ENCODE data around the gene EFNA3.

Gene EFNA3

DNA sequence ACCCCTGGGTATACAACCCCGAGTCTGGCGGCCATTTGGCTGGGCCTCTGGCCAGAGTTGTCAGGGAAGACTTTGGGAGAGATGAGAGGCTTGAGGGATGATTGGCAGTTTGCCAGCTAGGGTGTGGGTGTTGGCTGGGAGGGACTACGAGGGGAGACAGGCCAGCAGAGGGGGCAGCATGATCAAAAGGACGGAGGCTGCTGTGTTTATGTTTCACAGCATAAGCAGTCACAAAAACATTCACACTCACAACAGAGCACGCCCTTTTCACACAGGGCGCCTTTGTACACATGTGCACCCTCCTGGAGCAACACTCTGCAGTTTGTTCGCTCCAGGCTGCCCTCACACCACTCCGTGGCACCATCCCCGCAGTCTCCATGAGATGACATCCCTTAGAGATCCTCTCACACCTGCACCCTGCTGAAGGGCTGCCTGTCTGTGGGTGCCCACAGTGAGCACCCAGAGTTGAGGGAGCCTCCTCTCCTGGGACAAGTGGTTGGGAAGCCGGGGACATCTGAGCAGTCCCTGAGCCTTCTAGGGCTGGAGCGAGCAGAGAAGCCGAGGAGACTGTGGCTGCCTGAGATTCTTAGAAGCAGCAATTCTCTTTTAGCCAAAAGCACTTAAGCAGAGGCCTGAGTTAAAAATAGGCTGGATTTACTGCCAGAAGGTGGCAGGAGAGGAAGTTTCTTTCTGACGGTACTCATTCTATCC lies 15.4 kb downstream of the EFNA3 start:
- no peak overlapping the region for H3K4me3 ChIP-seq (ENCODE audit: low read depth, low read length)
- DNase-seq (ENCODE audit: low read depth, low spot score) = no peak
- ChIA-PET CTCF (interaction anchor here (0.6 to 7.0 kb wide), 8 partner anchors 14 to 133 kb away, joined by 3 to 457 read pairs (median 4); partner anchors contain the start of genes KRTCAP2 and TRIM46), POLR2A (no interaction called here)
- TF ChIP-seq, protein P1, sequence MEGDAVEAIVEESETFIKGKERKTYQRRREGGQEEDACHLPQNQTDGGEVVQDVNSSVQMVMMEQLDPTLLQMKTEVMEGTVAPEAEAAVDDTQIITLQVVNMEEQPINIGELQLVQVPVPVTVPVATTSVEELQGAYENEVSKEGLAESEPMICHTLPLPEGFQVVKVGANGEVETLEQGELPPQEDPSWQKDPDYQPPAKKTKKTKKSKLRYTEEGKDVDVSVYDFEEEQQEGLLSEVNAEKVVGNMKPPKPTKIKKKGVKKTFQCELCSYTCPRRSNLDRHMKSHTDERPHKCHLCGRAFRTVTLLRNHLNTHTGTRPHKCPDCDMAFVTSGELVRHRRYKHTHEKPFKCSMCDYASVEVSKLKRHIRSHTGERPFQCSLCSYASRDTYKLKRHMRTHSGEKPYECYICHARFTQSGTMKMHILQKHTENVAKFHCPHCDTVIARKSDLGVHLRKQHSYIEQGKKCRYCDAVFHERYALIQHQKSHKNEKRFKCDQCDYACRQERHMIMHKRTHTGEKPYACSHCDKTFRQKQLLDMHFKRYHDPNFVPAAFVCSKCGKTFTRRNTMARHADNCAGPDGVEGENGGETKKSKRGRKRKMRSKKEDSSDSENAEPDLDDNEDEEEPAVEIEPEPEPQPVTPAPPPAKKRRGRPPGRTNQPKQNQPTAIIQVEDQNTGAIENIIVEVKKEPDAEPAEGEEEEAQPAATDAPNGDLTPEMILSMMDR (IDR thresholded peaks at IDR 0.05; ENCODE audit: insufficient read depth, low read length, missing control alignments) = peak; percentile 11

DNA sequence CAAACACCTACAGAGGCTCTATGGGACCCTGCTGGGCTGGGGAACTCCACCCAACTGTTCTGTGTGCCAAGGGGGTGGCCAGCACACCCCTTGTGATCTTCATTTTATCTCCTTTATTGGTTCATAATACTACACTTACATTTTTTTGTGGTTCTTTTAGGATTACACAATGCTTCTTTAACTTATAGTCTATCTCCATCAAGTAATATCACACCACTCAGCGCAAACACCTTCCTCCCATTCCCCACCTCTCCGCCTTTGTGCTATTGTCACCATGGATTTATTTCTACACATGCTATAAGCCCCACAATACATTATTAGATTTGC lies 15.9 kb downstream of the EFNA3 start:
- no peak for DNase-seq (ENCODE audit: low read depth, low spot score)
- POLR2A ChIA-PET = no interaction called here
- no peak overlapping the region for H3K4me3 ChIP-seq (ENCODE audit: low read depth, low read length)
- CTCF ChIA-PET = interaction anchor here (1.2 to 7.0 kb wide), 9 partner anchors 10 to 132 kb away, joined by 3 to 168 read pairs (median 5); partner anchors contain the start of genes KRTCAP2 and TRIM46
- TF ChIP-seq, protein P1 (IDR thresholded peaks at IDR 0.05; ENCODE audit: insufficient read depth, low read length, missing control alignments) = no peak

DNA sequence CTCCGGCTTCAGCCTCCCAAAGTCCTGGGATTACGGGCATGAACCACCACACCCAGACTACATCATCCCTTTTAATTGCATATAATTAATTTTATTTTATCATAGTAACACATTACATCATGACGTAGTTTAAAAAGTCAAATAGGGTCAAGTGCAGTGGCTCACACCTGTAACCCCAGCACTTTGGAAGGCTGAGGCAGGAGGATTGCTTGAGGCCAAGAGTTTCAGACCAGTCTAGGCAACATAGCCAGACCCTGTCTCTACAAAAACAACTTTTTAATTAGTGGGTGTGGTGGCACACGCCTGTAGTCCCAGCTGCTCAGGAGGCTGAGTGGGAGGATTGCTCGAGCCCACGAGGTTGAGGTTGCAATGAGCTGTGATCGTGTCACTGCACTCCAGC lies 20.7 kb downstream of the EFNA3 start:
- DNase-seq (ENCODE audit: low read depth, low spot score) = no peak
- TF ChIP-seq, protein P1 (IDR thresholded peaks at IDR 0.05; ENCODE audit: insufficient read depth, low read length, missing control alignments) = no peak
- ChIA-PET POLR2A (no interaction called here), CTCF (interaction anchor here (1.1 to 7.0 kb wide), 3 partner anchors 9 to 70 kb away, joined by 4 to 168 read pairs (median 16); partner anchors contain the start of genes KRTCAP2 and TRIM46)
- H3K4me3 ChIP-seq (ENCODE audit: low read depth, low read length) = no peak overlapping the region

DNA sequence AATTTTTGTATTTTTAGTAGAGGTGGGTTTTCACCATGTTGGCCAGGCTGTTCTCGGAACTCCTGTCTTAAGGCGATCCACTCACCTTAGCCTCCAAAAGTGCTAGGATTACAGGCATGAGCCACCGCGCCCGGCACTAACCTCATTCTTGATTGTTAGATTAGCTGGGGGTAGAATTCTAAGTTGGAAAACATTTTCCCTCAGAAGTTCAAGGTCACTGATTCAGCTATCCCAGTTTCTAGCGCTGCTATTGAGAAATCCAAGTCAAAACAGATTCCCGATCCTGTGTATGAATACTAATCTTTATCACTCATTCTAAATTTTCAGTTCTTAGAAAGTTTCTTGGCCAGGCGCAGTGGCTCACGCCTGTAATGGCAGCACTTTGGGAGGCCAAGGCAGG lies 24.7 kb downstream of the EFNA3 start:
- POLR2A ChIA-PET = no interaction called here
- no peak overlapping the region for H3K4me3 ChIP-seq (ENCODE audit: low read depth, low read length)
- TF ChIP-seq, protein P1 (IDR thresholded peaks at IDR 0.05; ENCODE audit: insufficient read depth, low read length, missing control alignments) = no peak
- DNase-seq (ENCODE audit: low read depth, low spot score) = no peak
- CTCF ChIA-PET = interaction anchor here (0.9 to 4.1 kb wide), 4 partner anchors 12 to 72 kb away, joined by 3 to 30 read pairs (median 4); no protein-coding TSS in a partner anchor

DNA sequence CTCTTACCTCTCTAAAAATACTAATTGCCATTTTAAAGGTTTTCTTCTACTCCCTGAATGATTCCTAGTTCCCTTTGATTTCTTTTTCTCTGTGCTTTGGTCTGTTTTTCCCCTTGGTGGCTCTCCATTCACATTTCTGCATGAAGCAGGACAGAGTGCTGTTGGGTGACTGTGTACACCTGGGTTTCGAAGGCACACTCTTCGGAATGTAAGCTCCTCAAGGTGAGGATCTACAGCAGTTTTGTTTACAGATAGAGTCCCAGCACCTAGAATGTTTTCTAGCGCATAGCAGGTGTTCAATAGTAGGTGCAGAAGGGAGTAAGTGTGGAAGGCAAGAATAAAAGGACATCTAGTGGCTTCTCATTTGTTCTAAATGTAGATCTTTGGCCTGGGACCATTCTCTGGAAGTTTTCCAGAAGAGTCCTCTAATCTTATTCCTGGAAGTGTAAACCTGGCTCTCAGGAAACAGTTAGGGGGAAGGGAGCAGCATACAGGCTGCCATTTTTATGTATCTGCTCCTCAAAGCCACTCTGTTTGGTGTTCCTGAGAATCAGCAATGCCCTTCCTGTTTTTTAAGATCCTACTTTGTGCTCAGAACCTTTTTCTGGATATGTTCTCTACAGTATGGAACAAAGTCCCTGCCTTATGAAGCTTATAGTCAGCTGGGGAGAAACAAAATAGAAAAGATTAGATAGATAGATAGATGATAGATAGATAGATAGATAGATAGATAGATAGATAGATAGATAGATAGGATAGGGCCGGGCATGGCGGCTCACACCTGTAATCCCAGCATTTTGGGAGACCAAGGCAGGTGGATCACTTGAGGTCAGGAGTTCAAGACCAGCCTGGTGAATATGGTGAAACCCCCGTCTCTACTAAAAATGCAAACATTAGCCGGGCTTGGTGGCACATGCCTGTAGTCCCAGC lies 26.2 kb downstream of the EFNA3 start:
- ChIA-PET POLR2A (no interaction called here), CTCF (interaction anchor here (1.0 to 4.1 kb wide), 5 partner anchors 10 to 70 kb away, joined by 3 to 30 read pairs (median 4); partner anchors contain the start of gene KRTCAP2)
- no peak for DNase-seq (ENCODE audit: low read depth, low spot score)
- TF ChIP-seq, protein P1 (IDR thresholded peaks at IDR 0.05; ENCODE audit: insufficient read depth, low read length, missing control alignments) = no peak
- no peak overlapping the region for H3K4me3 ChIP-seq (ENCODE audit: low read depth, low read length)

DNA sequence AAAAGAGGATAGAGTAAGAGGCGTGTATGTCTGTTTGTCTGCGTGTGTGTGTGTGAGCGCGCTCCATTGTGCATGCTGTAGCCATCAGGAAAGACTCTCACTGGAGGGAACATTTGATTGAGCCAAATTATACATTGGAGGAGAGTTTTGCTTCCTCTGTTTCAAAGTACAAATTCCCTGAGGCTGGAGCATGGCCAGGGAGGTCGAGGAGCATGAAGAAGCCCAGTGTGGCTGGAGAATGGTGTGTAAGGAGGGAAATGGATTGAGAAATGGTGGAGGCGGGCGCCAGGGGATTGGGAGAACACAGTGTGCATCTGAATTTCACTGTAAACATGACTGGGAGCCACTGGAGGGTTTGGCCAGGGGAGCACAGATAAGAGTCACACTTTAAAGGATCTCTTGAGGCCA lies 27.0 kb downstream of the EFNA3 start:
- no peak for DNase-seq (ENCODE audit: low read depth, low spot score)
- no peak overlapping the region for H3K4me3 ChIP-seq (ENCODE audit: low read depth, low read length)
- CTCF ChIA-PET = interaction anchor here (1.9 to 4.1 kb wide), 3 partner anchors 10 to 62 kb away, joined by 7 to 30 read pairs (median 10); no protein-coding TSS in a partner anchor
- POLR2A ChIA-PET = no interaction called here
- TF ChIP-seq, protein P1 (IDR thresholded peaks at IDR 0.05; ENCODE audit: insufficient read depth, low read length, missing control alignments) = no peak
